ENCODE results near the gene ATP2A3.

- TF ChIP-seq CTCF (conservative IDR thresholded peaks at IDR 0.05; ENCODE audit: low read length) (no peak), EZH2phosphoT487 (IDR thresholded peaks at IDR 0.05; ENCODE audit: borderline replicate concordance) (no peak)
Observed at GRCh38 chr17:3959295-3959899, 4.8 kb downstream of the ATP2A3 start.
